T47D (cell line): ENCODE measurements around the gene CARD10.

Experiments
- DNase-seq, 2 experiments: peaks; one replicate each; pipeline versions ENCODE4 v3.0.0 to v3.0.0-alpha.2; 2011 to 2012; ENCODE audit warnings: low read depth in 1 of 2, low spot score in 1 of 2
- JUND ChIP-seq: IDR thresholded peaks from 2 replicates; pipeline ENCODE4 v1.6.1; 2012; ENCODE audit warnings: low read depth
- in situ Hi-C: cut with HindIII; loops from 2 replicates; pipeline ENCODE4 v1.10.0; 2016; ENCODE audit warnings: low sequenced_read_pairs, low pct_unique_long_range_greater_than_20kb

The CARD10 gene

GRCh38 chr22:37464181-37464580 lies 55.0 kb downstream of the CARD10 start:
- in situ Hi-C loops: no loop called here
- no peak for TF ChIP-seq JUND
- DNase-seq: no peak

GRCh38 chr22:37462983-37463382 lies 56.2 kb downstream of the CARD10 start:
- DNase-seq: peak in 1 of 2 experiments; percentile 60
- in situ Hi-C loops: no loop called here
- TF ChIP-seq JUND: no peak

- DNase-seq: no peak
- in situ Hi-C loops: no loop called here
- no peak for TF ChIP-seq JUND
Measured at GRCh38 chr22:37462436-37462835, 56.8 kb downstream of the CARD10 start.

GRCh38 chr22:37461961-37462360 lies 57.3 kb downstream of the CARD10 start:
- DNase-seq: no peak
- no peak for TF ChIP-seq JUND
- in situ Hi-C loops: no loop called here

DNA sequence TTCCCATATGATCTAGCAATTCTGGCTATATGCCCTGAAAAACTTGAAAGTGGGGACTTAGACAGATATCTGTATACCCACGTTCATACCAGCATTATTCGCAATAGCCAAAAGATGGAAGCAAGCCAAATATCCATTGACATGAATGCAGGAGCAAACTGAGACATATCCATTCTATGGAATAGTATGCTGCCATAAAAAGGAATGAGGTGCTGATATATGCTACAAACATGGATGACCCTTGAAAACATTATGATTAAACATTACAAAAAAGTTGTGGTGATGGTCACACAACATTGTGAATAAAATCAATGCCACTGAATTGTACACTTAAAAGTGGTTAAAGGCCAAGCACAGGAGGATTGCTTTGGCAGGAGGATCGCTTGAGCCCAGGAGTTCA lies 58.5 kb downstream of the CARD10 start:
- in situ Hi-C loops: no loop called here
- TF ChIP-seq JUND: no peak
- no peak for DNase-seq

- in situ Hi-C loops: no loop called here
- no peak for TF ChIP-seq JUND
- no peak for DNase-seq
Measured at GRCh38 chr22:37459206-37459605, 60.0 kb downstream of the CARD10 start.

GRCh38 chr22:37457093-37457893 lies 61.9 kb downstream of the CARD10 start:
- in situ Hi-C loops: no loop called here
- no peak for TF ChIP-seq JUND
- peak; percentile 48 to 74 for DNase-seq

GRCh38 chr22:37456346-37456745 lies 62.9 kb downstream of the CARD10 start:
- no peak for TF ChIP-seq JUND
- DNase-seq: no peak
- in situ Hi-C loops: no loop called here

- DNase-seq: no peak
- no peak for TF ChIP-seq JUND
- in situ Hi-C loops: no loop called here
Measured at GRCh38 chr22:37455896-37456295, 63.3 kb downstream of the CARD10 start.

DNA sequence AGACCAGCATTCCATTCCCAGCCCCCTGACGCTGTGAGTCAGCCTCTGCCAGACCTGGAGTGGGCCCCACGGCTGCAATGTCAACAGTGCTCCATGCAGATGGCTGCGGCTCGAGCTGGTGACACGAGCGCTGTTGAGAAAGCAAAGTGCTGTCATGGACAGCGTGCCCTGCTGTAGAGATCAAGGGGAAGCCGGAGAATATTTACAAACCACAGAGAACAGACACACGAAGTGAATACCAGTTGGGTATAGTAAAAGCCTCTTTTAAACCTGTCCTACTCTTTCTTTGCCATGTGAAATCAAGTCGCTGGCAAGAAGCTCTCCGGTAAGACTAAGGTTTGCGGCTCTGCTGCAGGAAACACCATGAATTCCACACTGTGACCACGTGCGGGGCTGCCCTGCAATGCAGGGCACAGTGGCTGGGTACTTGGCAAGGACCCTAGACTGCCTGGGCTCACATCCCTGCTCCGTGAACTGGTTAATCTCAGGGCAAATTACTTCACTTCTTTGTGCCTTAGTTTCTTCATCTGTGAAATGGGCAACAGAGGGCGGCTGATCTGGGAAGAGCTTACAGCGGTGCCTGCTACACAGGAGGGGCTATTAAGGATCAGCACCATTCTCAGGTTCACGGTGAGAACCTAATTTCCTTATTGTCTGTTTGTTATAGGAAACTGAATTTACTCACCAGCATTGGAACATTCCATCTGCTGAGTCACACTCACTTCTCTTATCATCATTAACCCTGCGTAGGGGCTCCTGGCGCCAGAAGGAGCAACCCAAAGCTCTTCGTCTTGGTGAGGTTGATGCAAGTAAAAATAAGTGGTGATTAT lies 64.1 kb downstream of the CARD10 start:
- no peak for TF ChIP-seq JUND
- no peak for DNase-seq
- in situ Hi-C loops: no loop called here

- no peak for TF ChIP-seq JUND
- in situ Hi-C loops: no loop called here
- DNase-seq: no peak
Measured at GRCh38 chr22:37453696-37454095, 65.5 kb downstream of the CARD10 start.

DNA sequence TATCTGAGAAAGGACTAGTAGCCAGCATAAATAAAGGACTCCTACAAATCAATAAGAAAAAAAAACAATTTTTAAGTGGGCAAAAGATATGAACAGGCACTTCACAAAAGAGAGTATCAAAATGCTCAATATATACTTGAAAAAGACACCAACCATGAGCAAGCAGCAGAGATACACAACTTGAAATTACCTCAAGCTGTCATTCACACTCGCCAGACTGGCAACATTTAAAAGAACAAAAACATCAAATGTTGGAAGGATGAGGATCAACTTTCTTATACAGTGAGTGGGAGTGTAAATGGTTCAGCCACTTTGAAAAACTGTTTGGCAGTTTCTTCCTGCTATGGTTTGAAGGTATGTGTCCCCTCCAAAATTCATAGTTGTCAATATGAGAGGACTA lies 68.0 kb downstream of the CARD10 start:
- TF ChIP-seq JUND: no peak
- no peak for DNase-seq
- in situ Hi-C loops: no loop called here

DNA sequence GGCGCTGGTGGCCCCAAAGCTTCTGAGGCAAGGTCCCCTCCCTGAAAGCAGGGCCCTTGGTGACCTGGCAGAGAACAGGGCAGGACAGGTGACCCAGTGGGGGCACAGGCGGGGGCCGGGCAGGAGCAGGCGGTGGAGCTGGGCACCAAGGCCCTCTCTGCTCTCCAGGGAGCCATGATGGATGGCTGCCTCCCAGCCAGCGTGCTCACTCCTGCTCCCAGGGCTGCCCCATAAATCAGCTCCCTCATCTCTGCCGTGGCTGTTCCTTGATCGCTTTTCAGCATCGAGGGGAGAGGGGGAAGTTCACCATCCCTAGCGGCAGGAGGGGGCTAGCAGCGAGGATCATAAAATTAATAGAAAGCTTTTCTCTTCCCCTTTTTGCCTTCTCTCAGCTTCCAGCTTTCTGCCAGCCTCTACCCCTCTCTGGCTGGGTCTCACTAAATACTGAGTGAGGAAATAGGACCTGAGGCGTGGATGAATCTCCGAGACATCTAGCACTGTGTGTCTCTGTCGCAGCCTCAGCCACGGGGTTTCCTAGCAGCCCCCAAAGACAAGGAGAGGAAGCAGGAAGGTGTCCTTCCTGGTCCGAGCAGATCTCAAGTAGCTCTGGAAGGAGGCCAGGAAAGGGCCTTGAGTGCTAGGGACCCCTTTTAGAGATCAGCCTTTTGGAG lies 69.7 kb downstream of the CARD10 start:
- DNase-seq: no peak
- in situ Hi-C loops: no loop called here
- no peak for TF ChIP-seq JUND
